ENCODE data around the gene SLIT1.
"Not testable (repeated sequence)": the region's sequence is repeated elsewhere in the genome, so short reads cannot be mapped to it uniquely, and the experiment has no call there.

Gene SLIT1

DNA sequence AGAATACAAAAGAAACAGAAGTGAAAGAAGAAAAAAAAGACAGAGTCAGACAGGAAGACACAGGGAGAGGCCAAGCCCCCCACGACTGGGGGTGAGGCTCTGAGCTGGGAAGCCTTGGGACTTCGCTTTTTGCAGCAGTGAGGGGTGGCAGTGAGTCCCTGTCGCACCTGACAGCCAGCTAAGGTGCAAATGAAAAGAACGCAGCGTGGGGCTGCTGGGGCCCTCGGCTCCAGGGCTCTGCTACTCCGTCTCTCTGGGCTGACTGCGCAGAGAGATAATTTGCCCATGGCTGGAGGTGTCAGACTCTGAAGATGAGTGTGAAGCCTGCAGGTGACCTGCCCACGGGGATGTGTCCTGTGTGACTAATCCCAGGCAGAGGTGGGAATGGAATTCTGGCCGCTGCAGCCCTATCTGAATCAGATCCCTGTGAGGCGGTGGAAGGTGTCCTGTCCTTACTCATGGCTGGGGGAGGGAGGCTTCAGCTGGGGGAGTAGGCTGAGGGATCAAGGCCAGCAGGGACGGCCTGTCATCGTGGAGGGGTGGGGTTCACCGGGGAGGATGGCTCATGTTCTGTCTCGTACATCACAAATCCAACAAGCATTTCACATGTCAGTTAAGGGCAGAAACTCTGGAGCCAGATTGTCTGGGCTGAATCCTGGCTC is 96.4 kb downstream of the SLIT1 start:
- no peak for FAIRE-seq

DNA sequence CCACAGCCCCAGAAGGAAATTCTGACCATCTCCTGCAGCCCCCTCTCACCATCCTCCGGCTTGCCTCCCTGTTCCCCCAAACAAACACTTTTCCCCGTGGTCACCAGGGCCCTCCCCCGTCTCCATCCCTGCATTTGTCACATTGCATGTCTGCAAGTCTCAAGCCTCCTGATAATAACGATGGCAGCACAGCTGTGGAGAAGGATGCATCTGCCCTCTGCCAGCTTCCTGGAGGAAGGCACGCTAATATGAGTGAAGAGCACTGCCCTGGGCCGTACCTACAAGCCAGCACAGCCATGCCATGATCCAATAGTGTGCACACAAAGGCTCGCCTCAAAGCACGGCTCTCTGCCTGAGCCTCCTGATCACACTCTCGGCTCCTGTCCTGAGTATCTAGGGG is 98.5 kb downstream of the SLIT1 start:
- no peak for DNase-seq (ENCODE audit: insufficient read length)
- no peak for FAIRE-seq
- TF ChIP-seq TAF1 (IDR thresholded peaks at IDR 0.05; ENCODE audit: borderline replicate concordance, low read depth, low read length): no peak
- TF ChIP-seq POLR2AphosphoS5 (IDR thresholded peaks at IDR 0.05; ENCODE audit: low read depth, low read length): no peak
- TF ChIP-seq POLR2A (IDR thresholded peaks at IDR 0.05; ENCODE audit: low read depth, low read length): no peak

More for the DNA sequence above, 96.4 kb downstream of the SLIT1 start:
- TF ChIP-seq POLR2AphosphoS5 (IDR thresholded peaks at IDR 0.05; ENCODE audit: low read depth, low read length) (no peak), TAF1 (IDR thresholded peaks at IDR 0.05; ENCODE audit: borderline replicate concordance, low read depth, low read length) (no peak), POLR2A (IDR thresholded peaks at IDR 0.05; ENCODE audit: low read depth, low read length) (no peak)
- no peak for DNase-seq (ENCODE audit: insufficient read length)

DNA sequence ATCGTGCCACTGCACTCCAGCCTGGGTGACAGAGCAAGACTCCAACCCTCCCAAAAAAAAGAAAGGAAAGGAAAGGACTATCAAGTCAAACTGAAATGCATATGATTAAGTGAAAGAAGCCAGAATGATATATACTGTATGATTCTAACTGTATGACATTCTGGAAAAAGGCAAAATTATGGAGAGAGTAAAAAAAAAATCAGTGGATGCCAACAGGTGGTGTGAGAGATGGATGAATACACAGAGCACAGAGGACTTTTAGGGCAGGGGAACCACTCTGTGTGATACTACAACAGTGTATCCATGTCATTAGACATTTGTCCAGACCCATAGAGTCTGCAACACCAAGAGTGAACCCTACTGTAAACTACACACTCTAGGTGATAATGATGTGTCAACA is 99.2 kb downstream of the SLIT1 start:
- no peak for FAIRE-seq
- DNase-seq (ENCODE audit: insufficient read length): no peak
- TF ChIP-seq TAF1 (IDR thresholded peaks at IDR 0.05; ENCODE audit: borderline replicate concordance, low read depth, low read length) (no peak), POLR2A (IDR thresholded peaks at IDR 0.05; ENCODE audit: low read depth, low read length) (no peak), POLR2AphosphoS5 (IDR thresholded peaks at IDR 0.05; ENCODE audit: low read depth, low read length) (no peak)

DNA sequence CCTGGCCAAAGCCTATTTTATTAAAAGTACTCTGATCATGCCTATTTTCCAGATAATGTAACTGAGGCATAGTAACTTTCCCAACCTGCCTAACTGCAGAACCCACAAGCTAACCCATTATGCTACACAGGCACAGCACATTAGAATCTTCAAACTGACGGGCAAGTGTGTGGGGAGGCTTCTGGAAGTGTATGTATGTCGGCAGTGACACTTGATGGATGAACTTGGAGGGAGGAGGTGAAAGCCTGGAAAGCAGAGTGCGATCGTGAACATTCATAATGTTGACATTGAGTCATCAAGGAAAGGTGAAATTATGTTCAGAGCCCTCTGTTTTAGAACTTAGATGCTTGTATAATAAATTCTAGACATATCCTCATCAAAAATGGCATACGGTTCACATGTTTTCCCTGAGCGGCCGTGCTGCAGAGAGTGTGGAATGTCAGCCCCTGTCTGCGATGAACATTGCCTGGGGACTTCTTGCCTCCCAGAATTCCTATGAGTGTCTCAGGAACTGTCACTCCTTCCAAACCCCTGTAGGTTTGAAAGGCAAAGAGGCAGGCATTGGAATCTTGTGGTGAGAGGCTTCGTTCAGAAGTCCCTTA is 102.4 kb downstream of the SLIT1 start:
- no peak for DNase-seq (ENCODE audit: insufficient read length)

DNA sequence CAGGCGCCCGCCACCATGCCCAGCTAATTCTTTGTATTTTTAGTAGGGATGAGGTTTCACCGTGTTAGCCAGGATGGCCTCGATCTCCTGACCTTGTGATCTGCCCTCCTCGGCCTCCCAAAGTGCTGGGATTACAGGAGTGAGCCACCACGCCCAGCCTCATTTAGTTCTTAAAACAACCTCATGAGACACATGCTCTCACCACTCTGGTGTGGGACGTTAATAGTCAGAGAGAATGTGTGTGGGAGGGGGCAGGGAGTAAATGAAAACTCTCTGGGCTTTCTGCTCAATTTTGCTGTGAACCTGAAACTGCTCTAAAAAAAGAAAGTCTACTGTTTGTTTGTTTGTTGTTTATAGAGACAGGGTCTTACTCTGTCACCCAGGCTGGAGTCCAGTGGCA is 103.2 kb downstream of the SLIT1 start:
- DNase-seq (ENCODE audit: insufficient read length); FAIRE-seq: not testable (repeated sequence)

More for the DNA sequence above, 102.4 kb downstream of the SLIT1 start:
- FAIRE-seq: no peak
- TF ChIP-seq POLR2AphosphoS5 (IDR thresholded peaks at IDR 0.05; ENCODE audit: low read depth, low read length) (no peak), POLR2A (IDR thresholded peaks at IDR 0.05; ENCODE audit: low read depth, low read length) (no peak), TAF1 (IDR thresholded peaks at IDR 0.05; ENCODE audit: borderline replicate concordance, low read depth, low read length) (no peak)

DNA sequence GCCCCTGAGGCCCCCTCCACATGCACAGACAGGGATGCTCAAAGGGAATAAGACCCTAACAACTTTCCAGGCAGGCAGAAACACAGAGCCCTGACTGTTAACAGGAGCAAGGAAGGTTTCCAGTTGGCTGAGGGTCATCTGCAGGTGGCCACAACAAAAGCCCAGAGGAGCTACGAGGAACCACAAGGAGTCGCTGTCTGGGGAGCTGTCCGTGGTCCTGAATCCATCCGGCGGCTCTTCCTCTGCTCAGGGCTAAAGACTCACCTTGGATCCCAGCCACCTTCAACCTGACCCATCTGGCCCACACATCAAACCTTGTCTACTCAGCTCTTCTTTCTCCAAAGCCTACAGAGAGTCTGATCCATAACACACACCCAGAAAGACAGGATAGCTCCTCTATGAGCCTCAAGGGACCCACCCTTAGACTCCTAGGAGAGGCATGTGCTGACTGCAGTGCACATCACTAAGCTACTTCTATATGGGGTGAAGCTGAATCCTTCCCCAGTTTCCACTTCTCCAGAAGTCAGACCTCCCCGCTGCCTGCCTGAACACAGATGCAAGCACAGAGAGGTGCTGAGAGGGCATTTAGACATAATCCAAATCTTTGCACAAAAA is 104.0 kb downstream of the SLIT1 start:
- peak; percentile 57 for DNase-seq (ENCODE audit: insufficient read length)
- no peak for TF ChIP-seq TAF1 (IDR thresholded peaks at IDR 0.05; ENCODE audit: borderline replicate concordance, low read depth, low read length)
- no peak for TF ChIP-seq POLR2AphosphoS5 (IDR thresholded peaks at IDR 0.05; ENCODE audit: low read depth, low read length)
- no peak for TF ChIP-seq POLR2A (IDR thresholded peaks at IDR 0.05; ENCODE audit: low read depth, low read length)
- FAIRE-seq: no peak

DNA sequence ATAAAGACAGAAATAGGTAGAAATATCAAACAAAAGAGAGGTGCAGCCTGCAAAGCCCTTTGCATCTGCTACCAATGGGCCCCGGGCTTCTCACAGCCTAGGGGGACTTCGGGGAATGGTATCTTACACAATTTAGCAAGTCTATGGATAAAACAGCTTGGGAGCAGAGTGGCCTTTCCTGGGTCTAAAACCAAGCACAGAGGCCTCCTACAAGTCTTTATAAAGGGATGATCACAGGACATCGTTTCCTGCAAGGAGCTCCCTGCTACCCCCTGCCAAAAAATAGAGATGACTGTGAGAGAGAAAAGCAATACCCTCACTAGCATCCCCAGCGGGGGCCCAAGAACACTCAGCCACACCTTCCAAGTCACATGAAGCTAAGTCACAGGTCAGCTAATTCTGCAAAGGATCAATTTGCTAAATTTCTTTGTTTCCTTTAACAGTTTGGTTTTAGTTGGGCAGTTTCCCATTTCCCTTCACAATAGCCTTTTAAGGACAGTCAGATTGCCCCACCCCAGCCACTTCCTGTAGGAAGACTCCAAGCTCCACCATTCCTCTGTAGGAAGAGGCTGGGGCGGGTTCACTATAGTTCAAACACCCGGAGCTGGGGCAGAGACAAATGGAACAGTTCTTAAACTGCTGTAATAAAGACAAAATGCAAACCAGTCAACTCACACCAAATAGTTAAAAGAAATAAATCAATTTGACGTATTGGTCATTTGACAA is 105.5 kb downstream of the SLIT1 start:
- no peak for FAIRE-seq
- TF ChIP-seq POLR2AphosphoS5 (IDR thresholded peaks at IDR 0.05; ENCODE audit: low read depth, low read length) (no peak), POLR2A (IDR thresholded peaks at IDR 0.05; ENCODE audit: low read depth, low read length) (no peak), TAF1 (IDR thresholded peaks at IDR 0.05; ENCODE audit: borderline replicate concordance, low read depth, low read length) (no peak)
- DNase-seq (ENCODE audit: insufficient read length): no peak

DNA sequence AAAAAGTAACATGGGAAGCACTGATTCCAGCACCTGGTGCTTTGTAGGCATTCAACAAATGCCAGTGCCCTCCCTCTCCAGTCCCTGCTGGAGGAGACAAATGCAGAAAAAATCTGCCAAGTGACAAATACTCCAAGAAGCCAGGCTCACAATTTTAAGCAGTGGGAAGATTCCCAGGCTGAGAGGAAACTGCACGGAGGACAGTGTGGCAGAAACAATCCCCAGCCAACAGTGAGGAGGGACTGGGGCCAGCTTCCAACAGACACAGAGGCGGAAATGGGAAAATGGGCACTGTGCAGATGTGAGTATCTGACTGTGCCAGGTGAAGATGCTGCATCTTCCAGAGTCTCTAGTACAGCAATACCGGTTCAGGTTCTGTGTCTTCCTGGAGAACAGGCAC is 106.3 kb downstream of the SLIT1 start:
- no peak for TF ChIP-seq POLR2A (IDR thresholded peaks at IDR 0.05; ENCODE audit: low read depth, low read length)
- TF ChIP-seq TAF1 (IDR thresholded peaks at IDR 0.05; ENCODE audit: borderline replicate concordance, low read depth, low read length): no peak
- no peak for TF ChIP-seq POLR2AphosphoS5 (IDR thresholded peaks at IDR 0.05; ENCODE audit: low read depth, low read length)
- FAIRE-seq (no peak), DNase-seq (ENCODE audit: insufficient read length) (no peak)

DNA sequence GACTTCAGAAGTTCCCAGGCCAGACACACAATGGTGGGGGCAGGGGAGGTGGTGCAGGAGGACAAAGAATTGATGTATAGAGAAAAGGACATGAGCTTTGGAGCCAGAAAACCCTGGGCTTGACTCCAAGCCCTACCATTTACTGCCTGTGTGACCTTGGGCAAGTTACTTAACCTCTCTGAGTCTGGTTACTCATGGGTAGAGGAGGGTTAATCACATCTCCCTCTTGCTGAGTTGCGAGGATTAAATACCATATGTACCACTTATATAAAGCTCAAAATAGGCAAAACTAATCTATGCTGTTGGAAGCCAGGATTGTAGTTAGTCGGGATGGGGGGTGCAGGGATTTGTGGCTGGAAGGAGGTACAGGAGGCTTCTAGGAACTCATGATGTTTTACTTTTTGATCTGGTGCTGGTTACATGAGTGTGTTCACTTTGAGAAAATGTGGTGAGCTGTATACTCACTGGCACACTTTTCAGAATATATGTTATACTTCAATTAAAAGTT is 106.8 kb downstream of the SLIT1 start:
- TF ChIP-seq POLR2A (IDR thresholded peaks at IDR 0.05; ENCODE audit: low read depth, low read length) (no peak), TAF1 (IDR thresholded peaks at IDR 0.05; ENCODE audit: borderline replicate concordance, low read depth, low read length) (no peak), POLR2AphosphoS5 (IDR thresholded peaks at IDR 0.05; ENCODE audit: low read depth, low read length) (no peak)
- FAIRE-seq: no peak
- no peak for DNase-seq (ENCODE audit: insufficient read length)

DNA sequence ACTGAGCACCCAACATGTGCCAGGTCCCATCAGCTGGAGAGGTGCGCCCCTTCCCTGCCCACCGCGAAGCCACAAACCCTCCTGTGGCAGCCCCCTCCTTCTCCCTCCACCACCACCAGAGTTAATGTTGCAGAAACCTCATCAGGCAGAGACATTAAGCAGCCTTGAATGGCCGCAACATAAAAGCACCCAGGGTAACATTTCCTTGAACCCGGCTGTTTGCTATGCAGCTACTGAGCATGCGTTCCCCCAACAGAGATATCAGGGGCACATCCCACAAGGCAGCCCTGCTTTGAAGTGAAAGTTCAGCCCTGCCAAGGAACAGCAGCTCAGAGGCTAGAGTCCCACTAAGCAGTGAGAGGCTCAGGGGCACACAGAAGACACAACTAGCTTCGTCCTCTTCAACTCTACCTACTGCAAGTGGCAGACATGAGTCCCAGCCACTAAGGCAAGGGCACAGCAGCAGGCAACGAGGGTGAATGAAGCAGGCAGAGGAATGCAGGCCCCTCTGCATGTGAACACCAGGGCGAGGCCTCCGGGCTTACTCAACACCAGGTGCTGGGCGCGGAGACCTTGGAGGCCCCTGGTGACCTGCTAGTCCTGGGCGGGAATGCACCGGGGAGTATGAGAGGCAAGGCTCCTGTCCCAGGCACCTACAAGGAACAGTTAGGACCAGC is 107.4 kb downstream of the SLIT1 start:
- DNase-seq (ENCODE audit: insufficient read length): no peak

DNA sequence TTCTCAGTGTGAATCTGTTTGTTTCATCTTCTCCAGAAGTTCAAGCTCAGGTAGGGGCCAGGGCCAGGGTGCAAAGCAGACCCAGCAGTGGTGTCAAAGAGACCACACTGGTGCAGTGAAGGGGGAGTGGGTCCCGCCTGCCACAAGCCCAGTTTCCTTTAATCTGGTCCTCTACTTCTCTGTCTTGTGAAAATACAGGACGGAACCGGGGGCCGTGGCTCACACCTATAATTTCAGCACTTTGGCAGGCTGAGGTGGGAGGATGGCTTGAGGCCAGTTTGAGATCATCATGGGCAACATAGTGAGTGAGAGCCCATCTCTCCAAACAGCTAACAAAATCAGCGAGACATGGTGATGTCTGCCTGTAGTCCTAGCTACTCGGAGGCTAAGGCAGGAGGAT is 109.0 kb downstream of the SLIT1 start:
- TF ChIP-seq POLR2A (IDR thresholded peaks at IDR 0.05; ENCODE audit: low read depth, low read length): no peak
- no peak for TF ChIP-seq POLR2AphosphoS5 (IDR thresholded peaks at IDR 0.05; ENCODE audit: low read depth, low read length)
- no peak for TF ChIP-seq TAF1 (IDR thresholded peaks at IDR 0.05; ENCODE audit: borderline replicate concordance, low read depth, low read length)
- DNase-seq (ENCODE audit: insufficient read length): no peak
- no peak for FAIRE-seq

More for the DNA sequence above, 107.4 kb downstream of the SLIT1 start:
- no peak for TF ChIP-seq POLR2AphosphoS5 (IDR thresholded peaks at IDR 0.05; ENCODE audit: low read depth, low read length)
- no peak for TF ChIP-seq POLR2A (IDR thresholded peaks at IDR 0.05; ENCODE audit: low read depth, low read length)
- FAIRE-seq: no peak

Data from GM12892 (cell line).